Stimulated activated CD8-positive, alpha-beta memory T cell treated with anti-CD3 and anti-CD28 coated beads, Interleukin-12 subunit alpha, Interleukin-12 subunit beta, amount 100 ng/mL, for 4 hours (primary cell): ENCODE results near the gene DHRS7B.
"Not testable (repeated sequence)": the region's sequence is repeated elsewhere in the genome, so short reads cannot be mapped to it uniquely, and the experiment has no call there.

ENCODE experiments used
- DNase-seq: peaks from one replicate; pipeline ENCODE4 v3.0.0-alpha.2; 2020; ENCODE audit warnings: low read depth

The DHRS7B gene

GRCh38 chr17:21210411-21211076, 83.8 kb downstream of the DHRS7B start:
- no peak for DNase-seq

GRCh38 chr17:21211825-21212479, 85.2 kb downstream of the DHRS7B start:
- no peak for DNase-seq

GRCh38 chr17:21212826-21213637, 86.3 kb downstream of the DHRS7B start:
- DNase-seq: no peak

GRCh38 chr17:21213638-21214014, 86.9 kb downstream of the DHRS7B start:
- DNase-seq: no peak

GRCh38 chr17:21214015-21214776, 87.4 kb downstream of the DHRS7B start, which contains the start of gene TMEM11:
TSS of gene TMEM11 (minus strand) at chr17:21214161. CDS start at chr17:21214152, 9 bp downstream.
- DNase-seq: peak; percentile 94

GRCh38 chr17:21214777-21215541, 88.2 kb downstream of the DHRS7B start:
- no peak for DNase-seq

GRCh38 chr17:21215935-21216334, 89.2 kb downstream of the DHRS7B start:
- DNase-seq: no peak

GRCh38 chr17:21217346-21217745, 90.6 kb downstream of the DHRS7B start:
- DNase-seq: no peak

GRCh38 chr17:21218101-21218500, 91.3 kb downstream of the DHRS7B start:
- no peak for DNase-seq

GRCh38 chr17:21218831-21219380, 92.1 kb downstream of the DHRS7B start:
- DNase-seq: no peak

- DNase-seq: no peak
Measured at GRCh38 chr17:21223086-21223485, 96.3 kb downstream of the DHRS7B start.

- not testable (repeated sequence) for DNase-seq
Measured at GRCh38 chr17:21227277-21227676, 100.5 kb downstream of the DHRS7B start.

- DNase-seq: no peak
Measured at GRCh38 chr17:21228111-21228510, 101.3 kb downstream of the DHRS7B start.

- no peak for DNase-seq
Measured at GRCh38 chr17:21228845-21229244, 102.1 kb downstream of the DHRS7B start.

- no peak for DNase-seq
Measured at GRCh38 chr17:21231533-21231932, 104.8 kb downstream of the DHRS7B start.

GRCh38 chr17:21232033-21232749, 105.4 kb downstream of the DHRS7B start:
- no peak for DNase-seq

- DNase-seq: no peak
Measured at GRCh38 chr17:21233581-21234347, 107.0 kb downstream of the DHRS7B start.

- DNase-seq: no peak
Measured at GRCh38 chr17:21235921-21236320, 109.2 kb downstream of the DHRS7B start.

- DNase-seq: no peak
Measured at GRCh38 chr17:21239680-21240368, 113.1 kb downstream of the DHRS7B start.
